ENCODE data around the gene PHLPP1. TPM values are rescaled to one million over a fixed set of nuclear protein-coding genes. Genes with fewer than 3 reads are reported as not detected.

PHLPP1 gene
- total RNA-seq, 3 donors from 2014 or later: 4.0 to 6.7 (median 4.3) TPM

DNA sequence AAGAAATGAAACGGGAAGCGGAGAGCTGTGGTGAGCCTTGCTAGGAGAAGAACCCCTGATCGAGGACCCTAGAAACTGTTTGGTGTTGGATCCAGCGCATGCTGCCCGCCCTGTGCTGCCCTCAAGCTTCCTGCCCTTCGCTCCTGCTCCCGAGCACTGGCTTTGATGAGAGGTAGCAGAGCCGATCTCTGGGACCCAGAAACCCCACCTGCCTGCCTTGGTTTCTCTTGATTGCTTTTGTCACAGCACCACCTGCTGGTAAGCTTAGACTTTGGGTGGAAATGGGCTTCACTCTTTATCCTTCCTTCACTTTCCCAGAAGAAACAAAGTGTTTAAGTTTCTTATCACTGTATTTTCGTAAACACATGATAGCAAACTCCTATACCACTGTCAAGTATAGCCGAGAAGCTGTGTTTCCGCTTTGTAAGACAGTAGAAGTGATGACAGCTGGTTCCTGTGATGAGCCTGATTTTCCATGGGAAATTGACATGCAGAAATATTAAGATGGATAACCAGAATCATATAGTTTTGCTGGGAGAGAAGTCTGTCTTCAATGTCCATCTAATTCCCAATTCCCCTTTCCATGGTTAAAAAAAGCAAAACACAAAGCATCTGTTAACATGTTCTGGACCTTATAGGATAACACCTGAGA, 267.4 kb downstream of the PHLPP1 start:
- Mint-ChIP-seq H3K9me3 (no peaks in the 10 kb centered on the region), H3K36me3 (ENCODE audit: insufficient read depth) (peaks cover 4% of the 10 kb centered on the region), H3K4me1 (ENCODE audit: low read depth) (no peaks in the 10 kb centered on the region), H3K4me3 (no peak overlapping the region), H3K27me3 (ENCODE audit: low read depth) (no peaks in the 10 kb centered on the region)
- DNase-seq (peak; percentile 41), ATAC-seq (peak; percentile 63 to 73)

GRCh38 chr18:62984656-62985315, 269.4 kb downstream of the PHLPP1 start:
- no peaks in the 10 kb centered on the region for H3K9me3 Mint-ChIP-seq
- no peak for DNase-seq
- no peaks in the 10 kb centered on the region for H3K36me3 Mint-ChIP-seq (ENCODE audit: insufficient read depth)
- ATAC-seq: no peak
- H3K27me3 Mint-ChIP-seq (ENCODE audit: low read depth): no peaks in the 10 kb centered on the region
- no peak overlapping the region for H3K4me3 Mint-ChIP-seq
- H3K4me1 Mint-ChIP-seq (ENCODE audit: low read depth): no peaks in the 10 kb centered on the region

GRCh38 chr18:62986490-62986889, 271.1 kb downstream of the PHLPP1 start:
- Mint-ChIP-seq H3K4me1 (ENCODE audit: low read depth) (no peaks in the 10 kb centered on the region), H3K4me3 (no peak overlapping the region), H3K27me3 (ENCODE audit: low read depth) (peaks cover 2% of the 10 kb centered on the region), H3K9me3 (no peaks in the 10 kb centered on the region), H3K36me3 (ENCODE audit: insufficient read depth) (no peaks in the 10 kb centered on the region)
- no peak for DNase-seq
- no peak for ATAC-seq

- no peaks in the 10 kb centered on the region for H3K4me1 Mint-ChIP-seq (ENCODE audit: low read depth)
- ATAC-seq (no peak), DNase-seq (no peak)
- H3K4me3 Mint-ChIP-seq: no peak overlapping the region
- no peaks in the 10 kb centered on the region for H3K36me3 Mint-ChIP-seq (ENCODE audit: insufficient read depth)
- no peaks in the 10 kb centered on the region for H3K9me3 Mint-ChIP-seq
- H3K27me3 Mint-ChIP-seq (ENCODE audit: low read depth): peaks cover 2% of the 10 kb centered on the region
Measured at GRCh38 chr18:62987055-62987830, 271.9 kb downstream of the PHLPP1 start.

GRCh38 chr18:62987859-62988258, 272.5 kb downstream of the PHLPP1 start:
- Mint-ChIP-seq H3K4me1 (ENCODE audit: low read depth) (no peaks in the 10 kb centered on the region), H3K36me3 (ENCODE audit: insufficient read depth) (no peaks in the 10 kb centered on the region), H3K27me3 (ENCODE audit: low read depth) (peaks cover 2% of the 10 kb centered on the region), H3K9me3 (no peaks in the 10 kb centered on the region), H3K4me3 (no peak overlapping the region)
- ATAC-seq (no peak), DNase-seq (no peak)

GRCh38 chr18:62988471-62988870, 273.1 kb downstream of the PHLPP1 start:
- no peak for ATAC-seq
- Mint-ChIP-seq H3K36me3 (ENCODE audit: insufficient read depth) (no peaks in the 10 kb centered on the region), H3K4me1 (ENCODE audit: low read depth) (no peaks in the 10 kb centered on the region)

GRCh38 chr18:62989195-62989594, 273.9 kb downstream of the PHLPP1 start:
- Mint-ChIP-seq H3K4me1 (ENCODE audit: low read depth) (no peaks in the 10 kb centered on the region), H3K4me3 (no peak overlapping the region), H3K36me3 (ENCODE audit: insufficient read depth) (no peaks in the 10 kb centered on the region), H3K9me3 (no peaks in the 10 kb centered on the region), H3K27me3 (ENCODE audit: low read depth) (peaks cover 12% of the 10 kb centered on the region)
- ATAC-seq (no peak), DNase-seq (no peak)

More at GRCh38 chr18:62988471-62988870, 273.1 kb downstream of the PHLPP1 start:
- Mint-ChIP-seq H3K9me3 (no peaks in the 10 kb centered on the region), H3K27me3 (ENCODE audit: low read depth) (peaks cover 7% of the 10 kb centered on the region), H3K4me3 (no peak overlapping the region)
- DNase-seq: no peak

DNA sequence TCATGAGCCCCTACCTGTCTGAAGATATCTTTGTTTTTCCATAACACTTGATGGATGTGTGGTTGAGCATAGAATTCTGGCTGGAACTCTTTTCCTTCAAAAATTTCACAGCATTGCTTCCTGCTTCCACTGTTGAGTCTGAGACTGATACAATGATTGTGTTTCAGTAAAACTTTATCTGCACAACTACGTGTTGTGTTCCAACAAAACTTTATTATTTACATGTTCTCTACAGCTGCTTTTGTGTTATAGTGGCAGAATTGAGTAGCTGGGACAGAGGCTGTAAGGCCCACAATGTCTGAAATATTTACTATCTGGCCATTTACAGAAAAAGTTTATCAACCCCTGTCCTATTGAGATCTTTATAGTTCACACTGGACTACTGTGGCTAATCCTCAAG, 275.3 kb downstream of the PHLPP1 start:
- ATAC-seq (no peak), DNase-seq (no peak)
- Mint-ChIP-seq H3K9me3 (no peaks in the 10 kb centered on the region), H3K36me3 (ENCODE audit: insufficient read depth) (no peaks in the 10 kb centered on the region), H3K4me3 (no peak overlapping the region), H3K27me3 (ENCODE audit: low read depth) (peaks cover 12% of the 10 kb centered on the region), H3K4me1 (ENCODE audit: low read depth) (no peaks in the 10 kb centered on the region)

DNA sequence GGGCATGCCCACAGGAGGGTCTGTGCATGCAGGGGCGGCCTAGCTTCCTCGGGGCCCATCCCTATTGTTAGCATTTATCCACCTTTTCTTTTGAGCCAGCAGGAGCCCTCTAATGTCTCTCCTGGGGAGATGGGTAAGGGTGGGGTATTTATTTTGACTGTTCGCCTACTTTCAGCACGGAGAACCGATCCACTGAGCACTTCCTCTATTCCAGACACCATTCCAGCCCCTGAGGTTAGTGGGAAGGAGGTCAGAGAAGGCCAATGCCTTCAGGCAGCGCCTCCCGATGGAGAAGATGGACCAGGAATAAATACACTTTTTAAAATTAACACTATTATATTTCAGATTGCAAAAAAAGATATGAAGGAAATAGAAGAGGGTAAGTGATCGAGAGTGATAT, 276.0 kb downstream of the PHLPP1 start:
- Mint-ChIP-seq H3K27me3 (ENCODE audit: low read depth) (peaks cover 12% of the 10 kb centered on the region), H3K4me3 (no peak overlapping the region), H3K9me3 (no peaks in the 10 kb centered on the region), H3K4me1 (ENCODE audit: low read depth) (no peaks in the 10 kb centered on the region), H3K36me3 (ENCODE audit: insufficient read depth) (no peaks in the 10 kb centered on the region)
- ATAC-seq (no peak), DNase-seq (no peak)

DNA sequence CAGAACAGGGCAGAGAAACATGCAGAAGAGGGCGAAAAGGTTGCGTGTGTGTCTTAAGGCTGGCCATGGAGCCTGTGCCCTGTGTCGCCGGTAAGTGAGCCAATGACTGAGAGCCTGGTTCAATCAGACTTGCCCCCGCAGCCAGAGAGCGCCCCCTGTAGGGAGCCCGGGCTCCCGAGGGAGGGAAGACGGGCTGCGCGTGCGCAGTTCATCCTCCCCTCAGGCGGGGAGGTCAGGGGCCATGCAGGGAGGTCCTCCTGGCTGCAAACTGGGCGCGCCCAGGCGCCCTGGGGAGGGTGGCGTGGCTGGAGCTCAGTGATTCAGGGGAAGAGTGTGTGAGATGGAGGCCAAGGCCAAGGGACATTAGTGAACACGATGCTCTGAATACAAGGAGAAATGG, 276.6 kb downstream of the PHLPP1 start:
- H3K4me1 Mint-ChIP-seq (ENCODE audit: low read depth): no peaks in the 10 kb centered on the region
- H3K27me3 Mint-ChIP-seq (ENCODE audit: low read depth): peaks cover 12% of the 10 kb centered on the region
- no peaks in the 10 kb centered on the region for H3K9me3 Mint-ChIP-seq
- DNase-seq: no peak
- H3K36me3 Mint-ChIP-seq (ENCODE audit: insufficient read depth): no peaks in the 10 kb centered on the region
- H3K4me3 Mint-ChIP-seq: no peak overlapping the region
- no peak for ATAC-seq

GRCh38 chr18:62992877-62993365, 277.6 kb downstream of the PHLPP1 start:
- DNase-seq: no peak
- Mint-ChIP-seq H3K4me3 (no peak overlapping the region), H3K9me3 (no peaks in the 10 kb centered on the region), H3K4me1 (ENCODE audit: low read depth) (no peaks in the 10 kb centered on the region), H3K36me3 (ENCODE audit: insufficient read depth) (no peaks in the 10 kb centered on the region), H3K27me3 (ENCODE audit: low read depth) (peaks cover 12% of the 10 kb centered on the region)
- ATAC-seq: no peak

DNA sequence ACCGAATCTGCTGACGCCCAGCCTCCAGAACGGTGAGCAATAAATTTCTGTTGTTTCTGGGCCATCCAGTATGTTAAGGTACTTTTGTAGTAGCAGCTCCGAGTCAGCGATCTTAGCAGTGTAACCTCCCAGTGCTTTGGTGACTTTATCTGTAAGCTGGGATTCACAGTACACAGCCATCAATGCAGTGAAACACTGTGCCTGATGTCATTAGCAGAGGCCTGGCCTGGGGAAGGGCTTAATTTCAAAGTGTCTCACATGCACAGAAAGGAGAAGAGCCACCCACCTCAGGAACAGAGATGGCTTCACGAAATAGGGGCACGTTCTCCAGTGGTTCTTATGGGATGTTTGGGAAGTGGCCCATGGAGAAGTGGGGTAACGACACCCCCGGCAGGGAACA, 281.2 kb downstream of the PHLPP1 start:
- Mint-ChIP-seq H3K4me1 (ENCODE audit: low read depth) (no peaks in the 10 kb centered on the region), H3K27me3 (ENCODE audit: low read depth) (peaks cover 14% of the 10 kb centered on the region), H3K4me3 (no peak overlapping the region), H3K9me3 (no peaks in the 10 kb centered on the region), H3K36me3 (ENCODE audit: insufficient read depth) (no peaks in the 10 kb centered on the region)
- no peak for ATAC-seq
- DNase-seq: no peak

GRCh38 chr18:62997076-62997475, 281.7 kb downstream of the PHLPP1 start:
- peaks cover 14% of the 10 kb centered on the region for H3K27me3 Mint-ChIP-seq (ENCODE audit: low read depth)
- DNase-seq: no peak
- ATAC-seq: no peak
- H3K36me3 Mint-ChIP-seq (ENCODE audit: insufficient read depth): no peaks in the 10 kb centered on the region
- no peaks in the 10 kb centered on the region for H3K4me1 Mint-ChIP-seq (ENCODE audit: low read depth)
- no peak overlapping the region for H3K4me3 Mint-ChIP-seq
- no peaks in the 10 kb centered on the region for H3K9me3 Mint-ChIP-seq

GRCh38 chr18:62998443-62998842, 283.1 kb downstream of the PHLPP1 start:
- DNase-seq: no peak
- Mint-ChIP-seq H3K27me3 (ENCODE audit: low read depth) (peaks cover 9% of the 10 kb centered on the region), H3K4me1 (ENCODE audit: low read depth) (no peaks in the 10 kb centered on the region), H3K36me3 (ENCODE audit: insufficient read depth) (no peaks in the 10 kb centered on the region), H3K9me3 (no peaks in the 10 kb centered on the region), H3K4me3 (no peak overlapping the region)
- ATAC-seq: no peak

Data from activated T-cell treated with anti-CD3 and anti-CD28 coated beads, Interleukin-2, amount 50 U/mL, for 4 hours (primary cell).